ENCODE results near the gene TMEM203. TPM values are rescaled to one million over a fixed set of nuclear protein-coding genes. Genes with fewer than 3 reads are reported as not detected.

The TMEM203 gene
- total RNA-seq, 4 donors from 2014 or later, result 28.8 to 45.8 (median 34.8) TPM

DNA sequence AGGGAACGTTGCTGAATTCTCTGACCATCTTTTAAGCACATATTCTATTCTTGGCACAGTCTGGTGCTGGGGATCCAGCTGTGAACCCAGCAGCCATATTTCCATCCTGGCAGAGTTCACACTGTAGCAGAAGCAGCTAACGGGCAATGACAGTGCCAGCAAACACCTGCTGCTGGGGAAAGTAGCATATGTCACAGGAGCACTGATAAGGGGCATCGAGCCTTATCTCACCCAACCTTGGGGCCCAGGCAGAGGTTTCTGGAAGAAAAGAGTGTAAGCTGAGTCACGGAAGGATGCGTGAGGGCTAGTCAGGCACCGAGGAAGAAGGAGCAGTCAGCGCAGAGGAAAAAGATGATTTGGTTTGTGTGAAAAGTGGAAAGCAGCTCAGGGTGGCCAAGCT, 1.2 kb upstream of the TMEM203 start:
- no peak for TF ChIP-seq EP300 (IDR thresholded peaks at IDR 0.05)
- Histone ChIP-seq H3K4me1 (peaks cover 43 to 54% (median 50%) of the 10 kb centered on the region in 4 donors), H3K36me3 (peaks cover 0 to 36% (median 3%) of the 10 kb centered on the region in 4 donors), H3K4me3 (peak overlapping the region; percentile 78 to 95 (median 87)), H3K9me3 (no peaks in the 10 kb centered on the region), H3K27ac (replicated peaks in 1 of 4) (no peak overlapping the region), H3K27me3 (no peaks in the 10 kb centered on the region)
- 74% methylated on average over 7 of the region's 7 CpGs for WGBS
- intact Hi-C loops (cut with DNase I), result no loop called here
- DNase-seq (ENCODE audit: extremely low spot score), result no peak

DNA sequence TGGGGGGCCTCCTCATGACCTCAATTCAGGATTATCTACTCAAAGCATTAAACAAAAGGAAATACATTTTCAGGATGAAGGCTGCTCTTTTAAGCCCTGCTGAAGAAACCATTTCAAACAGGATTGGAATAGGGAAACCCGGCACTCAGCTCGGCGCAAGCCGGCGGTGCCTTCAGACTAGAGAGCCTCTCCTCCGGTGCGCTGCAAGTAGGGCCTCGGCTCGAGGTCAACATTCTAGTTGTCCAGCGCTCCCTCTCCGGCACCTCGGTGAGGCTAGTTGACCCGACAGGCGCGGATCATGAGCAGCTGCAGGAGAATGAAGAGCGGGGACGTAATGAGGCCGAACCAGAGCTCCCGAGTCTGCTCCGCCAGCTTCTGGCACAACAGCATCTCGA, 720 bp downstream of the TMEM203 start:
- no peaks in the 10 kb centered on the region for H3K9me3 ChIP-seq
- WGBS, result 52% methylated on average over 5 of the region's 21 CpGs
- DNase-seq (ENCODE audit: extremely low spot score), result no peak
- no peaks in the 10 kb centered on the region for H3K27me3 ChIP-seq
- intact Hi-C loops (cut with DNase I), result no loop called here
- peaks cover 0 to 19% (median 0%) of the 10 kb centered on the region in 4 donors for H3K36me3 ChIP-seq
- TF ChIP-seq POLR2AphosphoS5 (IDR thresholded peaks at IDR 0.05), result no peak
- H3K4me1 ChIP-seq, result peaks cover 50 to 63% (median 59%) of the 10 kb centered on the region in 4 donors
- H3K4me3 ChIP-seq, result peak overlapping the region; percentile 78 to 95 (median 87)
- peak overlapping the region; percentile 80 to 91 (median 84) for H3K27ac ChIP-seq (replicated peaks in 1 of 4)

DNA sequence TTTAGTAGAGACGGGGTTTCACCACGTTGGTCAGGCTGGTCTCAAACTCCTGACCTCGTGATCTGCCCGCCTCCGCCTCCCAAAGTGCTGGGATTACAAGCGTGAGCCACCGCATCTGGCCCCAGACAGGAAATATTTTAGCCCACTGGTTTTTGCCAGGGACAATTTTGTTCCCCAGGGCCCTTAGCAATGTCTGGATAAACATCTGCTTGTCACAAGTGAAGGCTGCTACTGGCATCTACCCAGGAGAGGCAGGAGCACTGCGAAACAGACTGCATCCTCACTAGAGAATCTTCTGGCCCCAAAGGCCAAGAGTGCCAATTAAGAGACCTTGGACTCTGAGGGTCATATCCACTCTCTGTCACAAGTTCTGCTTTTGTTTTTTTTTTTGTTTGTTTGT, 2.5 kb downstream of the TMEM203 start:
- intact Hi-C loops (cut with DNase I), result no loop called here
- DNase-seq (ENCODE audit: extremely low spot score), result no peak
- Histone ChIP-seq H3K36me3 (peaks cover 0 to 5% (median 0%) of the 10 kb centered on the region in 4 donors), H3K27me3 (no peaks in the 10 kb centered on the region), H3K9me3 (no peaks in the 10 kb centered on the region), H3K27ac (replicated peaks in 1 of 4) (no peak overlapping the region), H3K4me3 (no peak overlapping the region), H3K4me1 (peaks cover 68 to 81% (median 77%) of the 10 kb centered on the region in 4 donors)
- WGBS, result 82% methylated on average over 8 of the region's 8 CpGs
- TF ChIP-seq, protein P1, sequence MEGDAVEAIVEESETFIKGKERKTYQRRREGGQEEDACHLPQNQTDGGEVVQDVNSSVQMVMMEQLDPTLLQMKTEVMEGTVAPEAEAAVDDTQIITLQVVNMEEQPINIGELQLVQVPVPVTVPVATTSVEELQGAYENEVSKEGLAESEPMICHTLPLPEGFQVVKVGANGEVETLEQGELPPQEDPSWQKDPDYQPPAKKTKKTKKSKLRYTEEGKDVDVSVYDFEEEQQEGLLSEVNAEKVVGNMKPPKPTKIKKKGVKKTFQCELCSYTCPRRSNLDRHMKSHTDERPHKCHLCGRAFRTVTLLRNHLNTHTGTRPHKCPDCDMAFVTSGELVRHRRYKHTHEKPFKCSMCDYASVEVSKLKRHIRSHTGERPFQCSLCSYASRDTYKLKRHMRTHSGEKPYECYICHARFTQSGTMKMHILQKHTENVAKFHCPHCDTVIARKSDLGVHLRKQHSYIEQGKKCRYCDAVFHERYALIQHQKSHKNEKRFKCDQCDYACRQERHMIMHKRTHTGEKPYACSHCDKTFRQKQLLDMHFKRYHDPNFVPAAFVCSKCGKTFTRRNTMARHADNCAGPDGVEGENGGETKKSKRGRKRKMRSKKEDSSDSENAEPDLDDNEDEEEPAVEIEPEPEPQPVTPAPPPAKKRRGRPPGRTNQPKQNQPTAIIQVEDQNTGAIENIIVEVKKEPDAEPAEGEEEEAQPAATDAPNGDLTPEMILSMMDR (IDR thresholded peaks at IDR 0.05), result no peak
- TF ChIP-seq EP300 (IDR thresholded peaks at IDR 0.05) (no peak), POLR2A (IDR thresholded peaks at IDR 0.05; ENCODE audit: low read depth) (no peak), POLR2AphosphoS5 (IDR thresholded peaks at IDR 0.05) (no peak)

DNA sequence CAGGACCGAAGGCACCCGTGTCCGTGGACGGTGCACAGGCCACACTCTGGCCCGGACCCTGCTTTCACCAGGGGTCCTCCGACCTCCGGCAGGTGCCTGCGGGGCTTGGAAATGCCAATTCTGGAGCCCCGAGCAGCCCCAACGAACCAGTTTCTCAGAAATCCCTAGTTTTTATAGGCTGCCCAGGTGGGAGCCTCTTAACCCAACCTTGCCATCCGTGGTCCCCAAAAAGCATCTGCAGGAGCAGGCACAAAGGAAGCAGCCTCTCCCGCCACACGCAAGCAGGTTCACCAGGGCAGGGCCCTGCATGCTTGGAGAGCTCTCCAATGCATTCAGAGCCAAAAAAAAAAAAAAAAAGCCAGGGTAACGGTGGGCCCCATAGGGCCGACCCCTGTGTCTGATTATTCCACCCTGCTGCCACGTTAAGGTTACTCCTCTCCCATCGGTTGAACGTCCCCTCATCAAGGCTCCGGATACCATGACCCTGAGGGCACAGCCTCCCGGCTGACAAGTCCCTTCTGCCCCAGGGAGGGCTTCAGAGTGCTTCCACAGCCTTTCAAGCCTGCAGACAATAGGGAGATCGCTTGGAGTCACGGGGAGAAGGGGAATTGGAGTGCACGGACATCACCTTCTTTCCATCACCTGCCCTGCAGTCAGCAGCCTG, 4.1 kb downstream of the TMEM203 start:
- Histone ChIP-seq H3K27ac (replicated peaks in 1 of 4) (peak overlapping the region; percentile 79 to 86 (median 84)), H3K4me3 (peak overlapping the region; percentile 70 to 76 (median 74)), H3K27me3 (no peaks in the 10 kb centered on the region), H3K9me3 (no peaks in the 10 kb centered on the region), H3K4me1 (peaks cover 74 to 84% (median 77%) of the 10 kb centered on the region in 4 donors), H3K36me3 (no peaks in the 10 kb centered on the region)
- TF ChIP-seq, protein P1 (IDR thresholded peaks at IDR 0.05), result no peak
- no peak for TF ChIP-seq POLR2AphosphoS5 (IDR thresholded peaks at IDR 0.05)
- no peak for TF ChIP-seq POLR2A (IDR thresholded peaks at IDR 0.05; ENCODE audit: low read depth)
- TF ChIP-seq EP300 (IDR thresholded peaks at IDR 0.05), result no peak
- no peak for DNase-seq (ENCODE audit: extremely low spot score)
- WGBS, result 31% methylated on average over 13 of the region's 23 CpGs
- intact Hi-C loops (cut with DNase I), result loop anchor here (2.0 kb wide), 1 partner anchor 19 kb away; no protein-coding TSS in a partner anchor

DNA sequence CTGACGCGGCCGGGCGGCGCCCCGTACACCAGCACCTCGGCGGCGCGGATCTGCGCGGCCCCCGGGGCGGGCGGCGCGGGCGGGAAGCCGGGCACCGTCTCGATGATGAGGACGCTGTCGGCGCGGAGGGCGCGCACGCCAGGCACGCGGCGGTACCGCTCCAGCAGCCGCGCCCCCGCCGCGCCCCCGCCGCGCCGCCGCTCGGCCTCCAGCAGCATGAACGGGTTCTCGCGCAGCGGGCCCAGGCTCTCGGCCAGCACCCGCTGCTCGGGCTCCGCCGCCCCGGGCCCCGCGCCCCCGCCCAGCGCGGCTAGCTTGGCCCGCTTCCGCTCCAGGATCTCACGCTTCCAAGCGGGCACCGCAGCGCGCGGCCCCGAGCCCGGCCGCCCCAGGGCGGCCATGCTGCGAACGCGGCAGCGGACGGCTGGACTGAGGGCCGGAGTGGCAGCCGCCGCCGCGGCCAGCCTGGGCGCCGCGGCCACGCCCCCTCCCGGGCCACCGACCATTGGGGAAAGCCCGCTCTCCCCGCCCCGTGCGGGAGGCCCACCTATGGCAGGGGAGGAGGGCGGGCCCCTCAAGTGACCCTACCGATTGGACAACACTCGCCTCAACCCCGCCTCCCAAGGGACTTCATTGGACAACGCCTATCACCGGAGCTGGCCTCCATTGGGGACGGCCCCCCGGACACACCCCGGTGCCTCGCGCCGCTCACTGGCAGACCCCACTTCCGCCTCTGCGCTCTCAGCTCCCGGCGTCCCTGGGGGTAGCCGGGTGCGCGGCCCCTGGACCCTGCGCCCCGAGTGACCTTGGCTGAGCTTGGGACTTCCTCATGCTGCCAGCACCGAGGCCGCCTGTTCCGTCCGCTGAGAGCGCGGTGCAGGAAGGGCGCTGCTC, 4.9 kb downstream of the TMEM203 start, which contains the start of gene TPRN:
Gene TPRN (minus strand): TSS at position 431 of the 894 bp plus-strand sequence. CDS start 30 bp downstream, at position 401.
- Histone ChIP-seq H3K9me3 (no peaks in the 10 kb centered on the region), H3K4me1 (peaks cover 72 to 85% (median 74%) of the 10 kb centered on the region in 4 donors), H3K27ac (replicated peaks in 1 of 4) (peak within 1 kb of the TSS; percentile 79 to 86 (median 84)), H3K36me3 (no peaks in the 10 kb centered on the region), H3K4me3 (peak within 1 kb of the TSS; percentile 70 to 76 (median 74)), H3K27me3 (no peaks in the 10 kb centered on the region)
- no CpG with 5 or more reads among the region's 118 CpGs for WGBS
- peak; percentile 100 for DNase-seq (ENCODE audit: extremely low spot score)
- TF ChIP-seq POLR2A (IDR thresholded peaks at IDR 0.05; ENCODE audit: low read depth), result peak; percentile 62
- TF ChIP-seq, protein P1 (IDR thresholded peaks at IDR 0.05), result peak in 1 of 3 experiments; percentile 18
- TF ChIP-seq POLR2AphosphoS5 (IDR thresholded peaks at IDR 0.05), result peak; percentile 83 to 91
- no peak for TF ChIP-seq EP300 (IDR thresholded peaks at IDR 0.05)
- intact Hi-C loops (cut with DNase I), result loop anchor here (2.0 kb wide), 1 partner anchor 20 kb away; no protein-coding TSS in a partner anchor

All from esophagus muscularis mucosa (tissue), 4 donors.